Gastroesophageal sphincter (tissue), 4 donors: ENCODE results near the gene ZEB2. TPM values are rescaled to one million over a fixed set of nuclear protein-coding genes. Genes with fewer than 3 reads are reported as not detected.

ENCODE experiments used
- ATAC-seq: fragments of 150-250 bp; one replicate; pipeline ENCODE4 v1.9.1; 2016; ENCODE audit warnings: mild to moderate bottlenecking, moderate library complexity
- H3K27ac ChIP-seq, 4 donors: fragments of 200-600 bp; sonication (generic) in 3 of 4; 1 replicate in 3 of 4; 2 replicates in 1 of 4; pipeline ENCODE4 v1.5.1; 2016 to 2019
- H3K27me3 ChIP-seq: fragments of 200-600 bp; sonication (generic); one replicate; pipeline ENCODE4 v1.5.1; 2019
- H3K36me3 ChIP-seq, 2 donors: fragments of 200-600 bp; sonication (generic); one replicate each; pipeline ENCODE4 v1.5.1; 2019; ENCODE audit warnings: control low read depth in 1 of 2
- H3K4me1 ChIP-seq, 3 donors: fragments of 200-600 bp; sonication (generic); 1 replicate in 2 of 3; 2 replicates in 1 of 3; pipeline ENCODE4 v1.5.1; 2016 to 2019; ENCODE audit warnings: control low read depth in 2 of 3
- H3K4me3 ChIP-seq, 2 donors: fragments of 200-600 bp; sonication (generic); one replicate each; pipeline ENCODE4 v1.5.1; 2019; ENCODE audit warnings: mild to moderate bottlenecking in 1 of 2, moderate library complexity in 1 of 2
- H3K9me3 ChIP-seq, 3 donors: fragments of 200-600 bp; sonication (generic); one replicate each; pipeline ENCODE4 v1.5.1; 2017 to 2019; ENCODE audit warnings: control low read depth in 2 of 3
- CTCF ChIP-seq, 4 experiments: fragments of 200-600 bp in 2 of 4; fragments of 450-650 bp in 2 of 4; sonication (generic) in 1 of 4; IDR thresholded peaks; one replicate each; pipeline ENCODE4 v1.5.1; 2017 to 2019; ENCODE audit warnings: antibody characterized with exemption in 4 of 4, mild to moderate bottlenecking in 2 of 4, moderate library complexity in 2 of 4
- EP300 ChIP-seq: sonication (generic); formaldehyde crosslinking; IDR thresholded peaks from one replicate; pipeline ENCODE4 v1.6.1; 2017; ENCODE audit warnings: antibody characterized with exemption, mild to moderate bottlenecking
- POLR2A ChIP-seq, 2 donors: fragments of 450-650 bp; IDR thresholded peaks; one replicate each; pipeline ENCODE4 v1.6.1; 2017; ENCODE audit warnings: antibody characterized with exemption in 2 of 2, mild to moderate bottlenecking in 2 of 2, moderate library complexity in 1 of 2
- POLR2AphosphoS5 ChIP-seq: sonication (generic); formaldehyde crosslinking; IDR thresholded peaks from one replicate; pipeline ENCODE4 v1.6.1; 2017; ENCODE audit warnings: antibody characterized with exemption
- WGBS, 2 donors: methylation state at CpG; one replicate each; pipeline ENCODE4 v1.1.5; 2018; ENCODE audit warnings: low coverage in 1 of 2; 5-methylcytosine and 5-hydroxymethylcytosine counted together
- total RNA-seq, 4 donors: library from RNA; depleted of rRNA; stranded (reverse); fragments of >200 nt; gene quantifications; one replicate each; pipeline ENCODE4 v1.1.0, GENCODE V29; 2016

Gene ZEB2
- total RNA-seq, 4 donors from 2014 or later = 42.3 to 95.7 (median 53.8) TPM

GRCh38 chr2:144475044-144475443 lies 44.9 kb downstream of the ZEB2 start:
- Histone ChIP-seq H3K4me1 (peaks cover 0 to 44% (median 8%) of the 10 kb centered on the region in 3 donors), H3K4me3 (no peak overlapping the region), H3K9me3 (no peaks in the 10 kb centered on the region), H3K36me3 (no peaks in the 10 kb centered on the region), H3K27ac (no peak overlapping the region), H3K27me3 (no peaks in the 10 kb centered on the region)
- 68 to 79% methylated on average over 2 of the region's 2 CpGs for WGBS, 2 donors
- no peak for TF ChIP-seq POLR2A (IDR thresholded peaks at IDR 0.05)
- TF ChIP-seq EP300 = no peak
- ATAC-seq = no peak

GRCh38 chr2:144474017-144474416 lies 45.9 kb downstream of the ZEB2 start:
- Histone ChIP-seq H3K9me3 (no peaks in the 10 kb centered on the region), H3K27me3 (no peaks in the 10 kb centered on the region), H3K4me1 (peaks cover 0 to 39% (median 5%) of the 10 kb centered on the region in 3 donors), H3K4me3 (no peak overlapping the region), H3K27ac (no peak overlapping the region), H3K36me3 (no peaks in the 10 kb centered on the region)
- no peak for TF ChIP-seq CTCF (IDR thresholded peaks at IDR 0.05)
- no peak for TF ChIP-seq POLR2A (IDR thresholded peaks at IDR 0.05)
- no peak for TF ChIP-seq POLR2AphosphoS5
- no peak for TF ChIP-seq EP300
- 66 to 70% methylated on average over 5 of the region's 5 CpGs for WGBS, 2 donors
- no peak for ATAC-seq

GRCh38 chr2:144472911-144473310 lies 47.0 kb downstream of the ZEB2 start:
- no peak for ATAC-seq
- no peak for TF ChIP-seq CTCF (IDR thresholded peaks at IDR 0.05)

GRCh38 chr2:144472046-144472412 lies 47.9 kb downstream of the ZEB2 start:
- H3K9me3 ChIP-seq = no peaks in the 10 kb centered on the region
- no peaks in the 10 kb centered on the region for H3K36me3 ChIP-seq
- TF ChIP-seq POLR2AphosphoS5 (no peak), POLR2A (IDR thresholded peaks at IDR 0.05) (no peak), EP300 (no peak), CTCF (IDR thresholded peaks at IDR 0.05) (no peak)
- H3K27ac ChIP-seq = no peak overlapping the region
- no peaks in the 10 kb centered on the region for H3K27me3 ChIP-seq
- peaks cover 0 to 34% (median 0%) of the 10 kb centered on the region in 3 donors for H3K4me1 ChIP-seq
- WGBS, 2 donors = 61 to 77% methylated on average over 2 of the region's 2 CpGs
- ATAC-seq = no peak
- H3K4me3 ChIP-seq = no peak overlapping the region

More at GRCh38 chr2:144472911-144473310, 47.0 kb downstream of the ZEB2 start:
- no peaks in the 10 kb centered on the region for H3K27me3 ChIP-seq
- H3K36me3 ChIP-seq = no peaks in the 10 kb centered on the region
- H3K4me1 ChIP-seq = peaks cover 0 to 38% (median 5%) of the 10 kb centered on the region in 3 donors
- H3K4me3 ChIP-seq = no peak overlapping the region
- WGBS, 2 donors = 39 to 75% methylated on average over 1 to 2 of the region's 2 CpGs
- H3K27ac ChIP-seq = no peak overlapping the region
- no peaks in the 10 kb centered on the region for H3K9me3 ChIP-seq

- Histone ChIP-seq H3K36me3 (no peaks in the 10 kb centered on the region), H3K9me3 (no peaks in the 10 kb centered on the region), H3K4me1 (peaks cover 0 to 28% (median 0%) of the 10 kb centered on the region in 3 donors), H3K27ac (no peak overlapping the region), H3K4me3 (no peak overlapping the region), H3K27me3 (no peaks in the 10 kb centered on the region)
- TF ChIP-seq POLR2AphosphoS5 (no peak), CTCF (IDR thresholded peaks at IDR 0.05) (no peak), POLR2A (IDR thresholded peaks at IDR 0.05) (no peak), EP300 (no peak)
- no peak for ATAC-seq
- 55 to 67% methylated on average over 2 of the region's 2 CpGs for WGBS, 2 donors
Observed at GRCh38 chr2:144471305-144472045, 48.4 kb downstream of the ZEB2 start.
